HG02852 (cell line): ENCODE data around the gene SHF.

Experiments
- ATAC-seq: cut with Tn5 transposase; IDR thresholded peaks from one replicate; pipeline ENCODE4 v1.9.1; 2021; ENCODE audit warnings: mild to moderate bottlenecking, moderate library complexity; ENCODE audit not compliant: unreplicated experiment

The SHF gene

GRCh38 chr15:45199136-45199810 is 11.5 kb upstream of the SHF start:
- ATAC-seq: peak; percentile 13

DNA sequence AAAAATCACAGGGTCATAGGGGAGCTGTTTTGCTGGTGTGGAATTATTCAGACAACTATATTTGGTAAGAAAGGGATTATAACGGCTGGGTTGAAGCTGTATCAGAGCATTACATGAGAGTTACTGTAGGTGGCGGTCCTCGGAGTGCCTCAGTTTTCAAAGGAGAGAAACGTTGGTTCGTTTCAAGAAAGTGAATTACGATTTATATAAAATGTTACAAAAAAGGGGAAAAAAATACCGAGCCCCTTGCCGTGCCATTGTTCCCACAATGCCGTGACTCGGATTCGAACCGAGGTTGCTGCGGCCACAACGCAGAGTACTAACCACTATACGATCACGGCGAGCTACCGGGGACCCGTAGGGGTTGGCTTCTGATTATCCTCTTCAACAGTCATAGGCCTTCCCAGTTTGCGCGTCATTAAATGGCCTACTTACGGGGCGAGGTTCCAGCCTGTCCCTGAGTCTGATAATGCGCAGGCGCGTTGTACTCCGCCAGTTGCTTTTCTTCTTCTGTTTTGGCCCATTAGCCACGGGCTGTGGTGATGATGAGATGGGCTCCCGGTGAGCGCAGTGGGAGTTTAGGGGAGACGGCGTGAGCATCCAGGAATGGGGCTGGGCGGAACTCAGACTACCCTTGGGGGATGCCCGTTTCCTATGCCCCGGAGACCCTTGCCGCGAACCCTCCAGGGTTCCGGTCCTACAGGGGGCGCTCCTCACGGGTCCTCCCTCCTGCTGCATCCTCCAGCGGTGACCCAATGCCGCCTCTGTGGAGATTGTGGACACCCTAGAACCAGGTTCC is 10.8 kb upstream of the SHF start:
- ATAC-seq: peak; percentile 64

GRCh38 chr15:45197512-45197911 is 9.7 kb upstream of the SHF start:
- ATAC-seq: no peak

GRCh38 chr15:45187578-45187893 is 230 bp downstream of the SHF start:
- ATAC-seq: peak; percentile 8

- ATAC-seq: peak; percentile 11
Measured at GRCh38 chr15:45186771-45187577, 792 bp downstream of the SHF start.

DNA sequence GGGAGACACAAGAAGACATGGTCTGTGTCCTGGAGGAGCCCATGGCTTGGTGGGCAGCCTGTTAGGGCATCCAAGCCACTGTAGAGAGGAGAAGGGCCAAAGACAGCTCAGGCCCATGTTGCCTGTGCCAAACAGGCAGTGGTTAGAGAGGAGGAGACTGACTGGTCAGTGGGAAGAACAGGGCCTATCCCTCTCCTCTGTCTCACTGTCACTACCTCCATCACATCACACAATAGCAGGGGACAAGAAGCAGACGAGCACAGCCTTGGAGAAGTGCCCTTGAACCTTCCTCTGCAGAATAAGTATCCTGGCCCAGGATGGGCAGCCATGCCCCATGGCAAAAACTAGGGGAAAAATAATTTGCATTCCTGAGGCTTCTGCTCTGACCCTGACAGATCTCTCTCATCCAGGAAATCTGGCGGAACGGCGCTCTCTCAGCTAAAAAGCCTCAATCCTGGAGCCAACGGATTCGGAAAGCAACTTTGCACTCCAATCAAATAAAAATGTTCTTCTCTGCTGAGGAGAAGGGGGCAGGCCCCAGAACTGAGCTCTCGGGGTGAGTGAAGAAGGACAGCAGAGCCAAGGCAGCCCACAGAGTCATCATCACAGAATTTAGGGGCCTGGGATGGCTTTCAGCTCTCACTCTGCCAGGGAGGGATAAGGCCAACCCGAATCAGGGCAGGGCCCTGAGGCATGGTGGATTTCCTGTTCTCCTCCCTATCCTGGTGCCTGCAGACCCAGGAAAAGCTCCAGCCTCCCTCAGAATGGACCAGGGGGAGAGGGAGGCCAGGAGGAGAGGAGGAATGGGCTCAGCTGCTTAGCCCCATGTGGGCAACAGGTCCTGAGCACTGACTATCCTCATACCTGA is 1.6 kb downstream of the SHF start:
- no peak for ATAC-seq

GRCh38 chr15:45185069-45185779 is 2.5 kb downstream of the SHF start:
- no peak for ATAC-seq

DNA sequence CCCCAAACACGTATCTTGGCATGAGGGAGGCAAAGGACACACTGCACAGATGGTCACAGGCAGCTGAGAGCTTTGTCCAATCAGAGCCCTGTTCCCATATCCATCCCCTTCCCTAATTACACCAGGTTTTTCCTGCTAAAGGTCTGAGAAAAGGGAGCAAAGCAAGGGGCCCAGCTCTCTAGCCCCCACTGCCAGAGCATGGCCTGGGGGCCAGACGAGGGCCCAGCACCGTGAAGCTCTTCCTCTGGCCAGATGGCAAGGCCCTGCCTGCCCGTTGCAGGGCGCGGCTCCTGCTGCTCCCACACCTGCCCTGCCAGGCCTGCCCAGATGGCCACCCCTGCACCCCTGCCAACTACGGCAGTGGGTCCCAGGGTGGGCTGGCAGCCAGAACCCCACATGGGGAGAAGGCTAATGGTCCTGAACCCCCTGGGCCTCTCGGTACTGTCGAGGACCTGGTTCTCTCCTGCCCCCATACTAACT is 3.2 kb downstream of the SHF start:
- no peak for ATAC-seq

DNA sequence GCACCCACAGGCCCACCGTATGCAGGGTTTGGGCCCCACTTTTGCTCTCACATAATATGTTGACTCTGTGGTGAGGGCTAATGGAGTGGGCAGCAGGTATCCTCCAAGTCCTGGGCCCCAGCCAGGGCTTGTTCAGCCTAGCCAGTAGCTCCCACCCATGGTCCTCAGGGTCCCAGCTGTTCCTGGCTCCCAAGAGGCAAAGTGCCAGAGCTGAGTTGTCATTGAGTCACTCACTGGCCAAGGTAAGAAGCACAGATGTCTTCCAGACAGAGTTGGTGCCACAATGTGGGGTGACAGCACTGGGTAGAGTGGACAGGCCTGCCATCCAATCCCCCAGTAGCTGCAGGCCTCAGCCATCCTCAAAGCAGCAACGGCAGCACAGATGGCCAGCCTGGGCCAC is 4.3 kb downstream of the SHF start:
- ATAC-seq: no peak

- no peak for ATAC-seq
Measured at GRCh38 chr15:45182996-45183395, 4.8 kb downstream of the SHF start.

DNA sequence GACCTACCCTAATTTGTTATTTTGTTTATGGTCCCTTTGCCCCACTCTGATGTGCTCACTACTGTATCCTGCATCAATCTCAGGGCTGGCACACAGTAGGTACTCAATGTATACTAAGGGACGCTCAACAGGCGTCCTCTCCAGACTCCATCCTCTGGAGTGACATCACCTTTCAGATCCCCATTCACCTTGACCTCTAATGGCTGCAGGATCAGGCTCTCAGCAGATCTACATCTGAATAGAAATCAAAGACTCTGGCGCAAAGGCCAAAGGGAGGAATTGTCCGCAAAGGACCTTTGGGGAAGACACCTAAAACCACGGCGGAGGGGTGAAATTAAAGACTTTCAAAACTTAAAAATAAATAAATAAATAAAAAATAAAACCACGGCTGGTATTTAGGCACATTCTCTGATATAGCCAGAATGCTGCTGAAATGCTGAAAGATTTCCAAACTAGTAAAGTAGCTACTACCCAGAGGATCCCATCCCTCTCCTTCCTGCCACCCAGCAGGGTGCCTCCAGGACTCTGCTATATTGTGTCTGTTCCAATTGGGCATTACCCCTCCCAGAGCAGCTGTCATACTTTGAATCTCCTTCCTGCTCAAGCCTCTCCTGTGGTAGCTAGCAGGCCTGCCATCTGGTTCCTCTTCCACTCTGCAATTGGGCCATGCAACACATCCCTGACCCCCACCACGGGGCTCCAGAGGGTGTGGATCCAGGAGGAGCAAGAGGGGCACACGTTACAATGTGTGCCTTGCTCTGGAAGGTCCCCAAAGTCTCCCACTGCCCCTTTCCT is 6.1 kb downstream of the SHF start:
- no peak for ATAC-seq

DNA sequence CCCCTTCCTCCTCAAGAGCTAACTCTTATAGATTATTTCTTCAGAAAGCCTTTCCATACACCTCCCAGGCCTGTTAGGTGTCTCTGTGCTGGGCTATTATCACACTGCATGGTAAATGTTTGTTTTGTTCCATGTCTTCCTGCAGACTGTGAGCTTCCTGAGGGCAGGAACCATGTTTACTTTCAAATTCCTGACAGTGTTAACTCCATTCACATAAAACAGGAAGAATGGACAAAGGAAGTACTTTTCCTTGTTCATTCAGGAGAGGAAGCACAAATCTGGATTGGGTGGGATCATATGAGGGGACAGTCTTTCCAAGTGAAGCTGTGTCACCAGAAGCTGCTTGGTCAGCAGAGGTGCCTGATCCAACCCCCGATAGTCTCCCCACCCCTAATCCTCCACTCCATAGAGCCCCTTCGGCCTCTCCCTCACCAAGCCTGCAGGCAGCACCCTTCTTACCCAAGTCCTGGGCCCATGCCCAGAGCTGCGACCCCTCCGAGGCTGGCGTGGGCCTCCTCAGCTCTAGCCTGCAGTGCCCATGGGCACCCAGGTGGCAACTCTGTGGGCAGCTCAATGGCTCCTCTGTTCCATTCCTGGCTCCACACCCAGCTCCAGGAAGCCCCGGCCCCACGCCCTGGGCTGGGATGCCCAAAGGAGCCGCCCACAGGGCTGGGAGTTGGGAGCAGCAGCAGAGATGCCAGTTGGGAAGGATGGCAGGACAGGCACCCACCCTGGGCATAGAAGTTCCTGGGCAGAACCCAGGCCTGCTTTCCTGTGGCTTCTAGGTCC is 6.9 kb downstream of the SHF start:
- ATAC-seq: no peak

GRCh38 chr15:45180201-45180600 is 7.6 kb downstream of the SHF start:
- no peak for ATAC-seq

DNA sequence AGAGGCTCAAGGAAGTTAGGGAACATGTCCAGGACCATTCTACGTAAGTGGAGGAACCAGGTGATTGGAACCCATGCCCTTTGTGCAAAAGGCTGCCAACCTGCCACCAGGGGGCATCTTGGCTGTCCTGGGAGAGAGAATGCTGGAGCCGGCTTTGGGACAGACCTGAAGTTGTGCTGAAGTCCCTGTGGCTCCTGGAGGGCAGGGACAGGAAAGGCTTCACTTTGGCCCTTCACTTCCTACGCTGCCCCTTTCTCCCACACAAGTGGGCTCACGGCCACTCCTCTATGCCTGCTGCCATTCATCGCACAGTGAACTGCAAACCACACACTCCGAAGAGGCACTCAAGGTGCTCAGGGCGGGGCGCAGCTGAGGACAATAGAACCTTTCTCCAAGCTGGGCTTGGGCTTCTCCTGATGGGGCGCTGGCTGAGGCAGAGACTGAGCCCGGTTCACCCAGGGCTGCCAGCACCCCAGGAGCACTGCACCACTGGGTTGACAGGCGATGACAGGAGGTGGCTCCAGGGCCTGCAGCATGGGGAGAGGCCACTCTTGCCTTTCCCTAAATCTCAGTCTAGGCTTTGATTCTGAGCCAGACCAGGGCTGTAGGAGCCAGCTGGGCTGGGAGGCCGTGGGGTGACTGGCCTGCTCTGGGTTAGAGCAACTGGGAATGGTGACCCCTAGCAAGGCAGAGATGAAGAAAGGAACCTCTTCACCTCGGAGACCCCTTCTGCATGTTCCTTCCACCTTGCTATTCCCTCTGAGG is 8.4 kb downstream of the SHF start:
- no peak for ATAC-seq

GRCh38 chr15:45177285-45177684 is 10.5 kb downstream of the SHF start:
- ATAC-seq: no peak

GRCh38 chr15:45174577-45174976 is 13.2 kb downstream of the SHF start:
- no peak for ATAC-seq

GRCh38 chr15:45174069-45174468 is 13.7 kb downstream of the SHF start:
- ATAC-seq: no peak

DNA sequence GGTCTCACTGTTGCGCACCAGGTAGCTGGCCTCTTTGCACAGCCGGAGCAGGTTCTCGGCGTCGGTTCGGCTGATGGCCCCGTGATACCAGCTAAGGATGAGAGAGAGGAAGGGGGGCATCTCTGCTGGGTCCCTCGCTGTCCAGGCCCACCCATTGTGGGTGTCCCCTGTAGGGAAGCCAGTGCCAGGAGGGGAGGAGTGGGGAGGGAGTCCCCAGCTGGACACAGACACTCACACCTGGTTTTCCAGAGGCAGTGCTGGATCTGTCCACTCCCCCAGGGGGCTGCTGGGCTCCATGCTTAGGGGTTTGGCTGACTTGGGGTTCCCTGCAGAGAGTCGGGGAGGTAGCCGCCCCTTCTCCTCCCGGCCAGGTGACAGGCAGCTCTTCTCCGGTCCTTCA is 15.9 kb downstream of the SHF start:
- no peak for ATAC-seq
